Measurements from ENCODE around the gene C4BPA.

Gene C4BPA

DNA sequence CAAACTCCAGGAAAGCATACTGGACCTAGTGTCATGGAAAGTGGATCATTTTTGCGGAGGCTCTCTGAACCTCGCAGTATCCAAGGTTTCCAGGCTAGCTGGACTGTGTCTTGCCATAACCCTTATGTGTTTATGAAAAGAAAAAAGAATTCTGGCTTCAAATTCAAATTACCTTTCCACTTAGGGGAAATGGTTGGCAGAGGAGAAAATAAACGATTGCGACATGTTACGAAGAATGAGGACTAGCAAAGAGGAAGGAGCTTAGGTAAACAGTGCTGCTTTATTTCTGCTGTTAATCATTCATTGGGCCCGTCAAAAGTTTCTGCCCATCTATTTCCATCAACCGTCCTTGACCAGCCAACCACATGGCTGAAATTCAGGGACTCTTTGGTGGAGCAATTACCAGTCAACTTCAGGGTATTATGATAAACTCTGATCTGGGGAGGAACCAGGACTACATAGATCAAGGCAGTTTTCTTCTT, at the start of gene C4BPA:
C4BPA (plus strand) TSS at position 342 of the 482 bp plus-strand sequence. CDS start 8,793 bp downstream, outside the sequence.
- FAIRE-seq (no peak), DNase-seq (ENCODE audit: insufficient read length, low spot score) (no peak)

- no peak for DNase-seq (ENCODE audit: insufficient read length, low spot score)
- FAIRE-seq = no peak
These were observed 49.5 kb upstream of the C4BPA start for GRCh38 chr1:207054491-207054890.

GRCh38 chr1:207055386-207056001, 48.5 kb upstream of the C4BPA start:
- no peak for DNase-seq (ENCODE audit: insufficient read length, low spot score)
- no peak for FAIRE-seq

- DNase-seq (ENCODE audit: insufficient read length, low spot score) (no peak), FAIRE-seq (no peak)
These were observed 47.4 kb upstream of the C4BPA start for GRCh38 chr1:207056673-207057072.

GRCh38 chr1:207058252-207058651, 45.8 kb upstream of the C4BPA start:
- FAIRE-seq (no peak), DNase-seq (ENCODE audit: insufficient read length, low spot score) (no peak)

- DNase-seq (ENCODE audit: insufficient read length, low spot score) (no peak), FAIRE-seq (no peak)
These were observed 44.9 kb upstream of the C4BPA start for GRCh38 chr1:207058878-207059867.

DNA sequence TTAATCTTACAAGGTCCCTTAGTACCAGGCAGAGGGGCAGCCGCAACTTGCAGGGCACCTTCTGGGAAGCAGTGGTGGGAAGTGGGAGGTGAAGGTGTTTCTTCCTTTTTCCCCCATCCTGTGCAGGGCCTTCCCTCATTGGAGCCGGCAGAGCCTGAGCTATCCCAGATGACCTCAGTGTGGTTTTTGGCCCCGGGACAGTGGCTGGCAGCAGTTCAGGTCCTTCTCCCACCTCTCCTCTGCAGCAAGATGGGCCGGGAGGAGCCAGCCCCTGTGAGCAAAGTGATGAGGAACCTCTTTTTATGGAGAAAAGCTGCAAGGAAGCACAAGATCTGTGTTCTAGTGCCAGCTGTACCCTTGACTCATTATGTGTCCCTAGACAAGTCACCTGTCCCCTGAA, 44.2 kb upstream of the C4BPA start:
- FAIRE-seq (no peak), DNase-seq (ENCODE audit: insufficient read length, low spot score) (no peak)

- DNase-seq (ENCODE audit: insufficient read length, low spot score) (no peak), FAIRE-seq (no peak)
These were observed 43.4 kb upstream of the C4BPA start for GRCh38 chr1:207060596-207060995.

DNA sequence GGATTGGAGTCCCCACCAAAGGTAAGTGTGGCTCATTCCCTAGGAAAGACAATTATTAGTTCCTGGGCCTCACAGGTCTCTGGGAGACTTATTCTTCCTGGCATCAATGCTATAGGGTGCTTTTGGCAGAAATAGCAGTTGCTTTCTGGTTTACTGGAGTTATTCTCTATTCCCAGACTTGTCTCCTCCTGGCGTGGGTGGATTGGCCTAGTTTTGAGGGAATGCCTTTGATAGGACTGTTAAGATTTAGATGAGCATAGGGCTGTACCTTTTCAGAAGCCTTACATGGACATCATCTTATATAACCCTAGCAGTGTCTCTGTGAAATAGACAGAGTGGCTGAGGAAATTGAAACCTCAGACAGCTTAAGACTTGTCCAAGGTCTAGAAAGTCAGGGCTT, 42.0 kb upstream of the C4BPA start:
- no peak for DNase-seq (ENCODE audit: insufficient read length, low spot score)
- FAIRE-seq = no peak

DNA sequence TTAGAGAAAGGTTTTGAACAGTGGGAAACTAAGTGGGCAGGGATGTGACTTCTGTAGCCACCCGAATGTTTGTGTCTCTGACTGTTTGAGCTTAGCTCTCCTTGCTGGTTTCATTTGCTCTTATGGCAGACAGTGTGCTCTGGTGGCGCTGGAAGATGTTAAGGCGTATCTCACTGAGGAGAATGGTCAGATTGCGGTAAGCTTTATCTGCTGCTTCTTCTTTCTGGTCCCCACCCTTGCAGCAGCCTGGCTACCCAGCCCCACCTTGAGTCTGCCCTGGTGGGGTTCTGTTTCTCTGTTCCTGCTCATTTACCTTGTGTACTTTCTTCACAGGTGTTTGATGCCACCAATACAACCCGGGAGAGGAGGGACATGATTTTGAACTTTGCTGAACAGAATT, 41.0 kb upstream of the C4BPA start:
- FAIRE-seq (no peak), DNase-seq (ENCODE audit: insufficient read length, low spot score) (no peak)

DNA sequence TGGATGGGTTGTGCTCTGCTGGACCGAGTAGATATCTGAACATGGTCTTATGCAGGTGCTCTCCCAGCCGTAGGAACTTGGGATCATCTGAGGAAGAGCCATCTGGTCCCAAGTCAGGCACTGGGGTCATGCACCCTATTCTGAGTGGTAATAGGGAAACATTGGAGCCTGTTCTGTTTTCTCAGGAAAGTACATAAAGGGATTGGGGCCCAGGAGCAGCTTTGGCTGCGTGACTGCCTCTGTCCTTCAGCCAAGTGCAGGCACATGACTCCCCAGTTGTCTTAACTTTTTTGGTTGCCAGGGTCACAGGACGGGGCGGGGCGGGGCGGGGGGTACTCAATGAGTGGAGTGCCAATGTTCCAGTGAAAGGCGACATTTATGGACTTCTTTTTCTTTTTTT, 39.5 kb upstream of the C4BPA start:
- DNase-seq (ENCODE audit: insufficient read length, low spot score) (no peak), FAIRE-seq (no peak)

DNA sequence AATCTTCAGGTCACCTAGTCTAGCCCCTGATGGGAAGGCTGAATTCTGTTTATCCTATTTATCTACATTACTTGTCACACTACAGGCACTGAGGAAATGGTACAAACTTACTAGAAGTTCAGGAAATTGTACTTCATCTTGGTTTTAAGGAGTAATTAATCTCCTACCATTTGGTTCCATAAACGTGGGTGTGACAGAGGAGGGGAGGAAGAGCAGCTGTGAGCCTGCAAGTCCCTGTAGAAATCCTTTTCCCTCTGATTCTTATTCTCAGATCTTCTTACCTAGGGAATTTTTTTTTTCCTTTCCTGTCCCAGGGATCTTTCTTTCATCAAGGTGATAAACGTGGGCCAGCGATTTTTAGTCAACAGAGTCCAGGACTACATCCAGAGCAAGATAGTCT, 36.8 kb upstream of the C4BPA start:
- FAIRE-seq (no peak), DNase-seq (ENCODE audit: insufficient read length, low spot score) (no peak)

- no peak for FAIRE-seq
- DNase-seq (ENCODE audit: insufficient read length, low spot score) = no peak
These were observed 36.4 kb upstream of the C4BPA start for GRCh38 chr1:207067665-207068064.

- no peak for DNase-seq (ENCODE audit: insufficient read length, low spot score)
These were observed 35.0 kb upstream of the C4BPA start for GRCh38 chr1:207069061-207069460.

GRCh38 chr1:207069858-207070506, 34.1 kb upstream of the C4BPA start:
- DNase-seq (ENCODE audit: insufficient read length, low spot score) = no peak
- no peak for FAIRE-seq

More at GRCh38 chr1:207069061-207069460, 35.0 kb upstream of the C4BPA start:
- no peak for FAIRE-seq

DNA sequence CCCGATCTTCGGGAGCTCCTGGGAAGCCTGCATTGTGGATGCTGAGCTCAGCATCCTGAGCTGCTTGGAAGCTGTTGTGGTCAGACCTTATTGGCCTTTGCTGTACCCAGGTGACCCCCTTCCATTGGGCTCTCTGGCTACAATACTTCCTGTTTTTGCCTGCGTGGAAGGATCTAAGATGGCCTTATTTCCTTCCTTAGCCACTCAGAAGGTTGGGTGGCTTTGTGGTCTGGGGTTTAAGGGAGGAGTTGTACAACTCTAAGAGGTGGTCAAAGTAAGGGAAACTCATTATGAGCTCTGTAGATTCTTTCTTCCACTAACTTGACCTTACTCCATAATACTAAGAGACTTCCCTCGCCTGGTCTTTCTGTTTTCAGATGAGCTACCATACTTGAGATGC, 33.2 kb upstream of the C4BPA start:
- no peak for DNase-seq (ENCODE audit: insufficient read length, low spot score)
- no peak for FAIRE-seq

DNA sequence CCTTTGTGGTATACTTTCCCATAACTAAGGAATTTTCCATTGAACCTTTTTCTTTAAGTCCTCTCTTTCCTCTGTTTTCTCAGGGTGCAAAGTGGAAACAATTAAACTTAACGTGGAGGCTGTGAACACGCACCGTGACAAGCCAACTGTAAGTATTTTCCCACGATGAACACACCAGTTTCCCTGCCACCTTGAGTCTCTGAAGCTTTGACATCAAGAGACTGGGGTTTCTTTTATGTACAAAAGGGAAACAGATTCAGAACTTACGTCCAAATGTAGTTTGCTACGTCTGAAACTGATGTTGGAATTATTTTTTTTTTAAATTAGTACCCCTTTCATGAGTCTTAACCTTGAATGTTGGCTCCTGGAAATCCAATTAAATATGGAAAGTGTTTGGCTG, 32.6 kb upstream of the C4BPA start:
- no peak for DNase-seq (ENCODE audit: insufficient read length, low spot score)

GRCh38 chr1:207072233-207072632, 31.8 kb upstream of the C4BPA start:
- FAIRE-seq (no peak), DNase-seq (ENCODE audit: insufficient read length, low spot score) (no peak)

More for the DNA sequence above, 32.6 kb upstream of the C4BPA start:
- no peak for FAIRE-seq

DNA sequence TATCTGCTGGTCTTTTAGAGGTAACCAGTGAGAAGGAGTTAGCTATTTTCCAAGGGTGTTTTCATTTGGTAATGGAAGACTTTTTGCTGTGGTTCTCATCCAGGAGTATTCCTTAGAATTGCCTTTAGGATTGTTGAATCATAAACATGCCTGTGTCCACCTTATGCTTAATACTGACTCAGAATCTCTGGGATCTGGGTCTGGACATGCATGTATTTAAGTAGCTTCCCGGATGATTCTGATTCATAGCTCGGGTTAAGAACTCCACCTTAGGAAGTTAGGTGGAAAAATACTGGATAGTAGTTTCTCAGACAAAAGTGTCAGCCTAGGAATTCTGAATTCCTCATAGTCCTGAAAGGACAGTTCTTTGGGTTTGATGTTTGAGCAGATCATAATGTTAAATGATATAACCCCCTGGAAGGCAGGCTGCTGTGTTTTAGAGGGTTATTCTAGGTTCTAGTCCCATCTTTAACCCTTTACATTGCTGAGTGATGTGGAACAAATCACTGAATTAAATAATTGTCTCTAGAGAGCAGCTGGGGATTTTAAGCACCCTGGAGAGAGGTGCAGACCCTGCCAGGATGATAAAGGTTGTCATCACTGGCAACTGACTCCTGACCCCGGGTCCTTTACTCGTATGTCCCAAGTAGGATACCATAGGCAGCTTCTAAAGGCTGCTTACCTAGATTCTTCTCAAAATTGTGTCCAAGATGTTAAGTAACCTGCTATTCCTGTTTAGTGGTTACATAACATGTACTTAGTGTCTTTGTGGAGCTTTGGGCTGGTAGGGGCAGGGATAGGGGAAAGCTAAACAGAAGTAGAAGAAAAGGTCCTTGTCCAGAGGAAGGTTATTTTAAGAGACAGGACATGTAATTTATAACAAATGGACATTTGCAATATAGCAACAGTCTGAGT, 29.9 kb upstream of the C4BPA start:
- DNase-seq (ENCODE audit: insufficient read length, low spot score) (no peak), FAIRE-seq (no peak)

Measured in HTR-8/SVneo (cell line).